Measurements from ENCODE around the gene BTN1A1. TPM values are rescaled to one million over a fixed set of nuclear protein-coding genes. Genes with fewer than 3 reads are reported as not detected.

Gene BTN1A1
- total and polyA plus RNA-seq, 9 of the 15 experiments (the other 6 are each of a cell fraction or from before 2014, with no cell fraction given), result 0.01 to 0.15 (median 0.06) TPM; not detected in 4

DNA sequence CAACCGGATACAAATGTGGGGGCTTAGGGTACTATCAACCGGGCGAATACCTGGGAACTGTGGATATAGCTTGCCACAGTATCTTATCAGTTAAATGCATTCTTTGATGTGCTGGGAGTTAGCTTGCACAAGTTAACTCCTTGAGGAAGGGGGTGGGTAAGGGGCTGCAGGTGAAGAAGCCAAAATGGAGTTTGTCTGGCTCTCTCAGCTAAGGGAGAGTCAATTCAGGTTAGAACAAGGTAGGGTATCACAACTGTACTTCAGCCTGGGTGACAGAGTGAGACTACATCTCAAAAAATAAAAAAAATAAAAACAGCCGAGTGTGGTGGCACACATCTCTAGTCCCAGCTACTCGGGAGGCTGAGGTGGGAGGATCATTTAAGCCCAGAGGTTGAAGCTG is 8.5 kb upstream of the BTN1A1 start (continued):
- TF ChIP-seq SIN3B (IDR thresholded peaks at IDR 0.05; ENCODE audit: low read depth) (no peak), MXD1 (CRISPR knock-in tag; IDR thresholded peaks at IDR 0.05; ENCODE audit: borderline replicate concordance, poor library complexity, severe bottlenecking) (no peak), XRCC3 (IDR thresholded peaks at IDR 0.05) (no peak), RAD21 (CRISPR knock-in tag; conservative IDR thresholded peaks at IDR 0.05 in 1 of 2, IDR thresholded peaks at IDR 0.05 in 1 of 2) (no peak), MGA (IDR thresholded peaks at IDR 0.05) (no peak), ZNF184 (CRISPR knock-in tag; IDR thresholded peaks at IDR 0.05) (no peak), THRAP3 (IDR thresholded peaks at IDR 0.05; ENCODE audit: borderline replicate concordance) (no peak), NFRKB (IDR thresholded peaks at IDR 0.05; ENCODE audit: low read depth) (no peak), NR2F6 (CRISPR knock-in tag; IDR thresholded peaks at IDR 0.05) (no peak), FIP1L1 (IDR thresholded peaks at IDR 0.05; ENCODE audit: low read depth, low read length, poor library complexity, severe bottlenecking) (no peak), ZC3H8 (IDR thresholded peaks at IDR 0.05) (no peak), NBN (IDR thresholded peaks at IDR 0.05; ENCODE audit: low read depth) (no peak), NR4A1 (CRISPR knock-in tag; IDR thresholded peaks at IDR 0.05) (no peak), NR4A1 (tag; IDR thresholded peaks at IDR 0.05) (peak; percentile 83), C11orf30 (IDR thresholded peaks at IDR 0.05; ENCODE audit: low read depth) (no peak), ZNF764 (CRISPR knock-in tag; IDR thresholded peaks at IDR 0.05; ENCODE audit: low read depth) (no peak), ILK (tag; IDR thresholded peaks at IDR 0.05; ENCODE audit: borderline replicate concordance, low read depth) (no peak)
- TF ChIP-seq, protein P1, sequence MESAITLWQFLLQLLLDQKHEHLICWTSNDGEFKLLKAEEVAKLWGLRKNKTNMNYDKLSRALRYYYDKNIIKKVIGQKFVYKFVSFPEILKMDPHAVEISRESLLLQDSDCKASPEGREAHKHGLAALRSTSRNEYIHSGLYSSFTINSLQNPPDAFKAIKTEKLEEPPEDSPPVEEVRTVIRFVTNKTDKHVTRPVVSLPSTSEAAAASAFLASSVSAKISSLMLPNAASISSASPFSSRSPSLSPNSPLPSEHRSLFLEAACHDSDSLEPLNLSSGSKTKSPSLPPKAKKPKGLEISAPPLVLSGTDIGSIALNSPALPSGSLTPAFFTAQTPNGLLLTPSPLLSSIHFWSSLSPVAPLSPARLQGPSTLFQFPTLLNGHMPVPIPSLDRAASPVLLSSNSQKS (CRISPR knock-in tag; IDR thresholded peaks at IDR 0.05), result no peak
